HPDE6-E6E7 (cell line): ENCODE data around the gene CYP2C8.
"Not testable (repeated sequence)": the region's sequence is repeated elsewhere in the genome, so short reads cannot be mapped to it uniquely, and the experiment has no call there.

Experiments used
- DNase-seq: peaks from one replicate; pipeline ENCODE4 v3.0.0; 2011; ENCODE audit warnings: missing footprints; ENCODE audit errors: extremely low spot score

Gene CYP2C8

GRCh38 chr10:95069286-95069685 lies at the start of gene CYP2C8:
Gene CYP2C8, minus strand, starts transcription at chr10:95069497. Its CDS starts 95 bp downstream, at chr10:95069402.
- no peak for DNase-seq

- DNase-seq = no peak
Measured at GRCh38 chr10:95116869-95117269, 47.6 kb upstream of the CYP2C8 start.

GRCh38 chr10:95110823-95111222 lies 41.5 kb upstream of the CYP2C8 start:
- DNase-seq = not testable (repeated sequence)

- DNase-seq = no peak
Measured at GRCh38 chr10:95097805-95098204, 28.5 kb upstream of the CYP2C8 start.

GRCh38 chr10:95096143-95096542 lies 26.8 kb upstream of the CYP2C8 start:
- DNase-seq = no peak

- not testable (repeated sequence) for DNase-seq
Measured at GRCh38 chr10:95079626-95080025, 10.3 kb upstream of the CYP2C8 start.

- no peak for DNase-seq
Measured at GRCh38 chr10:95077556-95077955, 8.3 kb upstream of the CYP2C8 start.

- DNase-seq = no peak
Measured at GRCh38 chr10:95071107-95071660, 1.9 kb upstream of the CYP2C8 start.

GRCh38 chr10:95064125-95064524 lies 5.2 kb downstream of the CYP2C8 start:
- not testable (repeated sequence) for DNase-seq

- DNase-seq = no peak
Measured at GRCh38 chr10:95056744-95057363, 12.4 kb downstream of the CYP2C8 start.

- no peak for DNase-seq
Measured at GRCh38 chr10:95049919-95050318, 19.4 kb downstream of the CYP2C8 start.

- no peak for DNase-seq
Measured at GRCh38 chr10:95048206-95048605, 21.1 kb downstream of the CYP2C8 start.

- no peak for DNase-seq
Measured at GRCh38 chr10:95039281-95039680, 30.0 kb downstream of the CYP2C8 start.

- no peak for DNase-seq
Measured at GRCh38 chr10:95035332-95036295, 33.7 kb downstream of the CYP2C8 start.

GRCh38 chr10:95034401-95034800 lies 34.9 kb downstream of the CYP2C8 start:
- DNase-seq = no peak

- no peak for DNase-seq
Measured at GRCh38 chr10:95031656-95032055, 37.6 kb downstream of the CYP2C8 start.

GRCh38 chr10:95026461-95026860 lies 42.8 kb downstream of the CYP2C8 start:
- DNase-seq = no peak

GRCh38 chr10:94997741-94998174 lies 71.5 kb downstream of the CYP2C8 start:
- no peak for DNase-seq

GRCh38 chr10:94992811-94993210 lies 76.5 kb downstream of the CYP2C8 start:
- DNase-seq = no peak

GRCh38 chr10:94991243-94991888 lies 77.9 kb downstream of the CYP2C8 start:
- DNase-seq = no peak

GRCh38 chr10:94989192-94989591 lies 80.1 kb downstream of the CYP2C8 start:
- no peak for DNase-seq
